Activated CD8-positive, alpha-beta memory T cell treated with anti-CD3 and anti-CD28 coated beads, Interleukin-2, amount 50 U/mL, for 24 hours (primary cell): ENCODE results near the gene PDF.
"Not testable (repeated sequence)": the region's sequence is repeated elsewhere in the genome, so short reads cannot be mapped to it uniquely, and the experiment has no call there.

Source experiments
- DNase-seq: peaks from one replicate; pipeline ENCODE4 v3.0.0-alpha.2; 2020; ENCODE audit errors: extremely low read depth

The PDF gene

GRCh38 chr16:69330286-69331109 is at the start of gene PDF:
PDF (minus strand) TSS chr16:69330588; CDS start chr16:69330570, 18 bp downstream.
- DNase-seq, result peak; percentile 54

GRCh38 chr16:69378760-69379159 is 48.4 kb upstream of the PDF start:
- DNase-seq, result no peak

GRCh38 chr16:69378036-69378435 is 47.6 kb upstream of the PDF start:
- no peak for DNase-seq

- no peak for DNase-seq
Observed at GRCh38 chr16:69376393-69377059, 46.1 kb upstream of the PDF start.

GRCh38 chr16:69373019-69373418 is 42.6 kb upstream of the PDF start:
- DNase-seq, result no peak

- DNase-seq, result no peak
Observed at GRCh38 chr16:69371564-69371963, 41.2 kb upstream of the PDF start.

GRCh38 chr16:69368866-69369265 is 38.5 kb upstream of the PDF start:
- no peak for DNase-seq

GRCh38 chr16:69367980-69368379 is 37.6 kb upstream of the PDF start:
- DNase-seq, result no peak

- no peak for DNase-seq
Observed at GRCh38 chr16:69366431-69366830, 36.0 kb upstream of the PDF start.

- no peak for DNase-seq
Observed at GRCh38 chr16:69365901-69366300, 35.5 kb upstream of the PDF start.

GRCh38 chr16:69364088-69364487 is 33.7 kb upstream of the PDF start:
- no peak for DNase-seq

GRCh38 chr16:69363281-69363717 is 32.9 kb upstream of the PDF start:
- no peak for DNase-seq

- DNase-seq, result not testable (repeated sequence)
Observed at GRCh38 chr16:69360070-69360469, 29.7 kb upstream of the PDF start.

GRCh38 chr16:69351309-69352027 is 21.1 kb upstream of the PDF start, which contains the start of gene TMED6:
TMED6 (minus strand) TSS chr16:69351786; CDS start chr16:69351753, 33 bp downstream.
- no peak for DNase-seq

GRCh38 chr16:69350536-69351133 is 20.2 kb upstream of the PDF start:
- DNase-seq, result no peak

GRCh38 chr16:69349536-69349935 is 19.1 kb upstream of the PDF start:
- DNase-seq, result no peak

GRCh38 chr16:69348222-69348621 is 17.8 kb upstream of the PDF start:
- DNase-seq, result no peak

GRCh38 chr16:69346683-69347082 is 16.3 kb upstream of the PDF start:
- DNase-seq, result no peak

- DNase-seq, result no peak
Observed at GRCh38 chr16:69345923-69346322, 15.5 kb upstream of the PDF start.

- DNase-seq, result no peak
Observed at GRCh38 chr16:69344171-69344570, 13.8 kb upstream of the PDF start.

GRCh38 chr16:69340095-69340644 is 9.8 kb upstream of the PDF start:
- no peak for DNase-seq
